HG02642 (cell line): ENCODE measurements around the gene AAMDC.
"Not testable (repeated sequence)": the region's sequence is repeated elsewhere in the genome, so short reads cannot be mapped to it uniquely, and the experiment has no call there.

ENCODE experiments used
- ATAC-seq: cut with Tn5 transposase; IDR thresholded peaks from one replicate; pipeline ENCODE4 v1.9.1; 2021; ENCODE audit warnings: mild to moderate bottlenecking; ENCODE audit not compliant: unreplicated experiment, poor library complexity

AAMDC gene

GRCh38 chr11:77882396-77882795 lies 61.5 kb downstream of the AAMDC start:
- no peak for ATAC-seq

DNA sequence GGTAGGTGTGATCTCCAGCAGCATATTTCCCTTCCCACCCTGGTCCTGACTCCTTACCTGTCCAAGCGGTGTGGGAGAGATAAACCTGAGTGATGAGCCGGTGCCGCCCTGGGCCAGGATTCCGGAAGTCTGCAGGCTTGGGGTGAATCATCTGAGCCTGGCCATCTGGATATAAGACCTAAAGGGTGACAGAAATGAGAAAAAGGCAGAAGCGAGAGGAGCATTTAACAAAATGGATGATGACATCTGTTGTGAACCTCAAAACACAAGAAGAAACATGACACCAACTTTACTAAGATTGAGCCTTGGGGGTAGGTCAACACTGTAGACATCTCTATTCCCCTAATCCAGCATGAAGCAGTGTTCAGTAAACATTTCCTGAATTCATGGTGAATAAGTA lies 62.8 kb downstream of the AAMDC start:
- ATAC-seq, result no peak

DNA sequence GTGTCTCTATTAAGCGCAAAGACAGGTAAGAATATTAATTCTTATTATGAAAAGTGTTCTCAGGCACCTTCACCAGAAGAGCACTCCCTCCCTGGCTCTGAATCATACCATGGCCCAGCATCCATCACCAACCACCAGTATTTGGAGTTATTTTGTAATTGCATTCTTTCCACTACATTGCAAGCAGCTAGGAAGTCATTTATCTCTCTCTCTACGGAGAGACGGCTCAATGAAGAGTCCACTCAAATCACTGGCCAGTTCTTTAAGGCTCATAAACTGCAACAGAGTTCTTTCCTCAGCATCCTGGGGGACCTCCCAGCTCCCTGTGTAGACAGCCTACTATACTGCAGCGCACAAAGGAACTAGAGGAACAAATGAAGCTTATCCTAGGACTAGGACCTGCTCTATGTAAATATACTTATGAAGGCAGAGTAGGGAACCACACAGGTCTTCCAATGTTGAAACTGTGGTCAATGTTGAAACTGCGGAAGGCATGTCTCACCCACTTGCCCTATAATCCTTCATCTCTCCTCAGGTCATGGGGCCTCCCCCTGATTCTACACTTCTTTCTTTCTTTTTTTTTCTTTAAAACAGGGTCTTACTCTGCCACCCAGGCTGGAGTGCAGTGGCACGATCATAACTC lies 63.4 kb downstream of the AAMDC start:
- ATAC-seq, result no peak

DNA sequence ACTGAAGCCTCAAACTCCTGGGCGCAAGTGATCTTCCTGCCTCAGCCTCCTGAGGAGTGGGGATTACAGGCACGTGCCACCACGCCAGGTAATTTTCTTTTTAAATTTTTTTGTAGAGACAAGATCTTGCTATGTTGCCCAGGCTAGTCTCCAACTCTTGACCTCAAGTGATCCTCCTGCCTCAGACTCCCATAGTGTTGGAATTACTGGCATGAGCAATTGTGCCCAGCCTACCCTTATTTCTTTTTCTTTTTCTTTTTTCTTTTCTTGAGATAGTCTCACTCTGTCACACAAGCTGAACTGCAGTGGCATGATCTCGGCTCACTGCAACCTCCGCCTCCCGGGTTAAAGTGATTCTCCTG lies 63.9 kb downstream of the AAMDC start:
- ATAC-seq, result no peak

DNA sequence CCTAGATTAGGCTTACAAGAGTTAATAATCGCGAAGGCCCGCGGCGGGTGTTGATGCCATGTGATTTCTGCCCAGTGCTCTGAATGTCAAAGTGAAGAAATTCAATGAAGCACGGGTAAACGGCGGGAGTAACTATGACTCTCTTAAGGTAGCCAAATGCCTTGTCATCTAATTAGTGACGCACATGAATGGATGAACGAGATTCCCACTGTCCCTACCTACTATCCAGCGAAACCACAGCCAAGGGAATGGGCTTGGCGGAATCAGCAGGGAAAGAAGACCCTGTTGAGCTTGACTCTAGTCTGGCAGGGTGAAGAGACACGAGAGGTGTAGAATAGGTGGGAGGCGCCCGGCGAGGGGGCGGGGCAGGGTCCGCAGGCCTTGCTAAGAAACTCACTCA lies 65.5 kb downstream of the AAMDC start:
- ATAC-seq, result no peak

- not testable (repeated sequence) for ATAC-seq
Observed at GRCh38 chr11:77889045-77889444, 68.1 kb downstream of the AAMDC start.

DNA sequence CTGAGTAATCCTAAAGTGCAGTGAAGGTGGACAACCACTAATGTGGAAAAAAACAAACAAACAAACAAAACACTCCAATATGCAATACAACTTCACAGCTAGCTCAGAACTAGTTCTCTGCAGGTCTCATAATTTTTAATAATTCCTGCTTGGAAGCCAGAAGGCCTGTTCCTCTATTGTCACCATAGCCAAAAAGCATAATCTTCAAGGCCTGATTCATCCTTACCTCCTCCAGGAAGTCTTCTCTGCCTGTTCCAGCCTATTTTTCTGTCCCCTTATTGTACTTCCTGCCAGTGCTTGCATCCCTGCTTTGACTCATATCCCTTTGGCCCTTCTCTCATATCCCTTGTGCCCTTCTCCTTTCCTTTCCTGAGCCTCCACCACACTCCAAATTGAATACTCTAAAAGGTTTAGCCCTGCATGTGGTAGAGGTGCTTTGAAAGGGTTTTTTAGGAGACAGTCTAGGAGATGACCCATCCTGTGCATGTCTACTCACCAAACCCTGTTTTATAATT lies 69.2 kb downstream of the AAMDC start:
- ATAC-seq, result not testable (repeated sequence)

GRCh38 chr11:77890619-77891056 lies 69.7 kb downstream of the AAMDC start:
- ATAC-seq, result not testable (repeated sequence)

DNA sequence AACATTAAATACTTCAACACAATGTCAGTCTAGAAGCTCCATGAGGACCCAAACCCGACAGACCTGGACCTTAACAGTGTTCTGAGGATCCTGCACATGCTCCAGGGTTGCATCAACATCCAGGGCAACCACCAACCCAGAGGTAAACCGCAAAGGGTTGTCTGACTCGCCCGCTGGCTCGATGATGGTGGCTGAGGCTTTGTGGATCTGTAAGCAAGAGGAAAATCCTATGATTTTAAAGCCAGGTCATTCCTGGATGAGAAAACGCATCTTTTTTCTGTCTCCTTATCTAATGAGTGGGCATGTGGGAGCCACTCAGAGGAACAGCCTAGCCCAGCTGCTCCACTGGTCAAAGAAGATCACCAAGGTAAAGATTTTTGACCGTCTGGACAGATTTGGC lies 70.3 kb downstream of the AAMDC start:
- ATAC-seq, result not testable (repeated sequence)

GRCh38 chr11:77891703-77892102 lies 70.8 kb downstream of the AAMDC start:
- ATAC-seq, result not testable (repeated sequence)

DNA sequence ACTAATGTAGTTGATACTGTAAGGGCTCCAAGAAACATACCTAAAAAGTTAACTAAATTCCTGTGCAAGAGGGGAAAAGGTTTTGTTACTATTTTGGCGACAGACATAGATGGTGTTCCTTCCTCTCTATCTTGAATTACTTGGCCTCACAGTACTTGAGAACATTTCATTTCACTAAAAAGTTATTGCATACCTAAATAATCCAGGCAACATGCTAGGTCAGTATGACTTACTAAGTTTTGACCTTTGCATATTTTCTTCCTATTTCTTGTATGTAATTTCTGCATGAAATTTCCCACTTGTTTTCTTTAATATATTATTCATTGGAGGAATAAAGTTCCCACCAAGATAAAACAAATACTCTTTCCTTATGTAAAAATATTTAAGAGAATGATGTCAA lies 74.0 kb downstream of the AAMDC start:
- ATAC-seq, result not testable (repeated sequence)

DNA sequence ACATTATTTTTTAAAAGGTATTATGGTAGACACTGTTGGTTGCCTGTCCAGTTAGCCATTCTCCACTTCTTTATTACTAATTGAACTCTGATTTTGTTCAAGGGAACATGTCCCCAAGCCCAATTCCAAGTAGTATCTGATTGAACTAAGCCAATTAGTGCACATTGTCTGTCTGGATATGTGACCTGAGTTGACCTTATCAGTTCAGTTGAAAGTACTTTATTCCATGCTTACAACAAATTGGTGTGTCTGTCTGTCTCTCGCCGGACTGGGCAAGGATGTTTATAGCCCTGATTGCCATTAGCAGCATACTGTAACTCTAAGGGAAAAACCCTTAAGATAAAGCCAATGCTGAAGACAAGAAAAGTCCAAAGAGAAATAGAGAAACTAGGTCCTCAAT lies 87.9 kb downstream of the AAMDC start:
- no peak for ATAC-seq

- no peak for ATAC-seq
Observed at GRCh38 chr11:77909277-77909676, 88.3 kb downstream of the AAMDC start.

DNA sequence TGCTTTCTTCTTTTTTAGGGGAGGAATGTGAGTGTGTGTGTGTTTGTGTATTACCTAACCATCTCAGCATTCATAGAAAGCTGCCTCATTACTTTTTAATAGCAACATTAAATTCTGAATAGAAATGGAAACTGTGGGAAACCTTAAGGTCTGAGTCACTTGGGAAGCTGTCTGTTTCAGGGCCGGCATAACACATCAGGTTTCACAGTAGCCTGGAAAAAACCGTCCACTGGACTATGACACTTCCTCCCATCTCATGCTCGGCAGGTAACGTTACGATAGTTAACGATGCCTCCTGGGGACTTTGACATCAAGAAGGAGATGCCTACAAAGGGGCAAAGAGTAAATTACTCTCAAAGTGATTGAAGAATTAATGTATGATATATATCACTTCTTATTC lies 89.9 kb downstream of the AAMDC start:
- not testable (repeated sequence) for ATAC-seq

DNA sequence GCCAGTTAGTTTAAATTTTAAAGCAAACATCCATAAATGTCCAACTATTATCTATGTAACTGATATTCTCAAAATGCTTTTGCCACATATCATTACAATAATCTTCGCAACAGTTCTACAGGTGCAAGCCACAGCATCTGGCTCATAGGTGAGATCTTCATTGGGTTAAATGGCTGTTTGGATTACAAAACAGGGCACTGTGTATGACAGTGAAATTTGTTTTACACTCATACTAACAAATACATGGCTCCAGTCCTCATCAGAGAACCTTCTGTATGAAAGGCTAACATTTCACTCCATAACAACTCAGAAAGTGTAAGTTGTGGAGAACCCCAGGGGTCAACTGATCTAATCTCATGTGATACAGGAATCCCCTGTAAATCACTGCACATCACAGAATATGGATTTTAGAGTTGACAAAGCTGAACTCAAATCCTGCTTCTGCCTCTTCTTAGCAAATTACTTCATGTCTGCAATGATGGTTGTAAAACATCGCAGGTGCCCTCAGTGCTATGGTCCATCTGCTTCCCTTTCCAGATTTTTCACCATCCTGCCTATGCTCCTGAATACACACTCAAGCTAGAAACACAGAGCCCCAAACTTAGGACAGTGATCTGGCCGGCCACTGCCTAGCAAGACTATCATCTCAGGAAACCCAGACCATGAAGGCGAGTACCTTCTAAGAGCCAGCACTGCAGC lies 92.8 kb downstream of the AAMDC start:
- ATAC-seq, result not testable (repeated sequence)

DNA sequence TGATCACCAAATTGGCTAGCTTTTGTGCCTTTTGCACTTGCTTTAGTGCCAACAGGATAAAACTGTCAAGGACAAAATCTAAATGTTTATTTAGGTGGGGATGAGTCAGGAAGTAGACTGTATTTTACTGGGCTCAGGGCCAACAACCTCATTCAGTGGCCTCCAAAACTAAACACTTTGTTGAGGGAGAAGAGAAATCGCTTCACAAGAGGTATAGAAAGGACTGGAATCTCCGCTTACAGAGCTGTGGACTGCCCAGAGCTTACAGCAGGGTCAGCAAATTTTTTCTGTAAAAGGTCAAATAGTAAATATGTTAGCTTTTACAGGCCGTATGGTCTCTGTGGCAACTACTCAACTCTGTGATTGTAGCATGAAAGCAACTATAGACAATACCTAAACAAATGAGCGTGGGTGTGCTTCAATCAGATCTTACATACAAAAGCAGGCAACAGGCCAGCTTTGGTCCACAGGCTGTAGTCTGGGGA lies 93.4 kb downstream of the AAMDC start:
- not testable (repeated sequence) for ATAC-seq

GRCh38 chr11:77917713-77918112 lies 96.8 kb downstream of the AAMDC start:
- not testable (repeated sequence) for ATAC-seq
